Measurements from ENCODE around the gene KIF26B. TPM values are rescaled to one million over a fixed set of nuclear protein-coding genes. Genes with fewer than 3 reads are reported as not detected.

The KIF26B gene
- total RNA-seq, 2 donors from 2014 or later, result 0.78 to 4.6 TPM

GRCh38 chr1:245433561-245433960 is 278.8 kb downstream of the KIF26B start:
- intact Hi-C loops (cut with DNase I), result no loop called here
- no peaks in the 10 kb centered on the region for H3K27me3 ChIP-seq
- H3K27ac ChIP-seq, result no peak overlapping the region
- H3K9me3 ChIP-seq, result no peaks in the 10 kb centered on the region
- H3K36me3 ChIP-seq (replicated peaks in 1 of 2; ENCODE audit: insufficient read depth in 1 of 2, low read depth in 2 of 2), result no peaks in the 10 kb centered on the region
- H3K4me3 ChIP-seq, result no peak overlapping the region
- H3K4me1 ChIP-seq, result no peaks in the 10 kb centered on the region
- no peak for TF ChIP-seq CTCF (IDR thresholded peaks at IDR 0.05)
- TF ChIP-seq POLR2A (IDR thresholded peaks at IDR 0.05), result no peak
- WGBS, 2 donors, result 22 to 24% methylated on average over 2 of the region's 2 CpGs
- no peak for ATAC-seq
- no peak for DNase-seq

- H3K4me3 ChIP-seq, result no peak overlapping the region
- no peaks in the 10 kb centered on the region for H3K9me3 ChIP-seq
- 50 to 71% methylated on average over 1 of the region's 1 CpG for WGBS, 2 donors
- H3K27ac ChIP-seq, result no peak overlapping the region
- no peaks in the 10 kb centered on the region for H3K4me1 ChIP-seq
- DNase-seq, result no peak
- no peaks in the 10 kb centered on the region for H3K27me3 ChIP-seq
- ATAC-seq, result no peak
- H3K36me3 ChIP-seq (replicated peaks in 1 of 2; ENCODE audit: insufficient read depth in 1 of 2, low read depth in 2 of 2), result no peaks in the 10 kb centered on the region
- no peak for TF ChIP-seq CTCF (IDR thresholded peaks at IDR 0.05)
- no peak for TF ChIP-seq POLR2A (IDR thresholded peaks at IDR 0.05)
- intact Hi-C loops (cut with DNase I), result no loop called here
These were observed 279.5 kb downstream of the KIF26B start for GRCh38 chr1:245434280-245434679.

GRCh38 chr1:245436407-245436806 is 281.6 kb downstream of the KIF26B start:
- no peak for TF ChIP-seq CTCF (IDR thresholded peaks at IDR 0.05)
- no peak for TF ChIP-seq POLR2A (IDR thresholded peaks at IDR 0.05)
- Histone ChIP-seq H3K4me3 (no peak overlapping the region), H3K27me3 (no peaks in the 10 kb centered on the region), H3K9me3 (no peaks in the 10 kb centered on the region), H3K36me3 (replicated peaks in 1 of 2; ENCODE audit: insufficient read depth in 1 of 2, low read depth in 2 of 2) (no peaks in the 10 kb centered on the region), H3K27ac (no peak overlapping the region), H3K4me1 (no peaks in the 10 kb centered on the region)
- 75 to 77% methylated on average over 4 of the region's 4 CpGs for WGBS, 2 donors
- no peak for DNase-seq
- no peak for ATAC-seq
- intact Hi-C loops (cut with DNase I), result no loop called here

- Histone ChIP-seq H3K4me3 (no peak overlapping the region), H3K9me3 (no peaks in the 10 kb centered on the region), H3K4me1 (no peaks in the 10 kb centered on the region), H3K27me3 (no peaks in the 10 kb centered on the region), H3K27ac (no peak overlapping the region), H3K36me3 (replicated peaks in 1 of 2; ENCODE audit: insufficient read depth in 1 of 2, low read depth in 2 of 2) (no peaks in the 10 kb centered on the region)
- ATAC-seq (no peak), DNase-seq (no peak)
- WGBS, 2 donors, result 17 to 30% methylated on average over 6 of the region's 6 CpGs
- intact Hi-C loops (cut with DNase I), result no loop called here
- TF ChIP-seq CTCF (IDR thresholded peaks at IDR 0.05), result no peak
- no peak for TF ChIP-seq POLR2A (IDR thresholded peaks at IDR 0.05)
These were observed 282.7 kb downstream of the KIF26B start for GRCh38 chr1:245437369-245438062.

GRCh38 chr1:245440922-245441321 is 286.1 kb downstream of the KIF26B start:
- ATAC-seq, result no peak

More at GRCh38 chr1:245440922-245441321, 286.1 kb downstream of the KIF26B start:
- no peak overlapping the region for H3K27ac ChIP-seq
- H3K4me1 ChIP-seq, result no peaks in the 10 kb centered on the region
- no peak overlapping the region for H3K4me3 ChIP-seq
- DNase-seq, result no peak
- no peak for TF ChIP-seq POLR2A (IDR thresholded peaks at IDR 0.05)
- no peak for TF ChIP-seq CTCF (IDR thresholded peaks at IDR 0.05)
- intact Hi-C loops (cut with DNase I), result loop anchor here (5.0 kb wide), 1 partner anchor 181 kb away; no protein-coding TSS in a partner anchor
- no peaks in the 10 kb centered on the region for H3K27me3 ChIP-seq
- WGBS, 2 donors, result 25% methylated on average over 6 to 7 of the region's 7 CpGs
- H3K9me3 ChIP-seq, result no peaks in the 10 kb centered on the region
- H3K36me3 ChIP-seq (replicated peaks in 1 of 2; ENCODE audit: insufficient read depth in 1 of 2, low read depth in 2 of 2), result no peaks in the 10 kb centered on the region

Data from body of pancreas (tissue), 4 donors.